Activated gamma-delta T cell treated with anti-CD3 and anti-CD28 coated beads, Interleukin-2, amount 50 U/mL, for 16 hours (primary cell): Measurements from ENCODE around the gene PLAGL2.

Experiments
- DNase-seq: peaks from one replicate; pipeline ENCODE4 v3.0.0-alpha.2; 2020; ENCODE audit warnings: low read depth

The PLAGL2 gene

DNA sequence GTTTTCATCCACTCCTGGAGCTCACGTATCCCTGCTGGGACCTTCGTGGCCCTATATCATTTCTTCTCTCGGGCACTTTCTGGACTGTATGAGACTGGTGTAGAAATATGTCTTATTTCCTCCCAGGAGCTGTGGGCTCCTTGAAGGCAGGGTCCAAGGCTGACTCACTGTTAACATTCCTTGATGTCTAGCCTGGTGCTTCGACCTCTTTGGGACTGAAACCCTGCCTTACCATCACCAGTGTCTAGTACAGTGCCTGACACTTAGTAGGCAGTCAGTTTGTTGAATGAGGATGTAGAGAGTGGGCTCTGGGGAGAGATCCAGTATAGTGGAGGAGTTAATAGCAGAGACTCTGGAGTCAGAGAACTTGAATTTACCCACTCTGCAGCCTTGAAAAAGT lies 23.7 kb upstream of the PLAGL2 start:
- no peak for DNase-seq

DNA sequence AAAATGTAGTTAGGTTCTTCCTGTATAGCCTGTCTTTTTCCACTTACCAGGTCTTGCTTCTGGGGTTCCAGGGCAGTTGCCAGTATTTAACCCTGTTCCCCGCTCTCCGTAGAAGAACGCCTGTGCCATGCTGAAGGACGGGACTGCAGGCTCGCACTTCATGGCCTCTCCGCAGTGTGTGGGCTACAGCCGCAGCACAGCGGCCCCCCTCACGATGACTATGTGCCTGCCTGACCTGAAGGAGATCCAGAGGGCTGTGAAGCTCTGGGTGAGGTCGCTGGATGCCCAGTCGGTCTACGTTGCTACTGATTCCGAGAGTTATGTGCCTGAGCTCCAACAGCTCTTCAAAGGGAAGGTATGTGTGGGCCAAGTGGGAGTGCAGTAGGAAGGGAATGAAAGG lies 23.2 kb upstream of the PLAGL2 start:
- DNase-seq = no peak

DNA sequence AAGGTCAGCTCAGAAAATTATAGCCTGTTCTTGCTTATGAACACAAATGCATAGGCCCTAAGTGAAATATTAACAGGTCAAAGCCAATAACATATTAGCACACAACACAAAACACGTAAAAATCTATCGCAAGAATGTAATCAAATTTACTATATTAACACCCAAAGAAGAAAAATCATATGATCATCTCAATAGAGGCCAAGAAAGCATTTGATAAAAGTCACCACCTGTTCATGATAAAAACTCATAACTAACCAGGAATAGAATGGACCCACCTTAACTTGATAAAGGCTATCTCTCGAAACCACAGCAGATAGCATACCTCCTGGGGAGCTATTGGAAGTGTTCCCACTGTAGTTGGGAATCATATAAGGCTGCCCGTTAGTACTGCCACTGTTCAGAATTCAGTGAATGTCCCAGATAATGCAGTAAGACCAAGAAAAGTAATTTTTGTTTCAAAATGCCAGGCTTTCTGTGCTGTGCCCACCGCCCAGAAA lies 21.8 kb upstream of the PLAGL2 start:
- no peak for DNase-seq

DNA sequence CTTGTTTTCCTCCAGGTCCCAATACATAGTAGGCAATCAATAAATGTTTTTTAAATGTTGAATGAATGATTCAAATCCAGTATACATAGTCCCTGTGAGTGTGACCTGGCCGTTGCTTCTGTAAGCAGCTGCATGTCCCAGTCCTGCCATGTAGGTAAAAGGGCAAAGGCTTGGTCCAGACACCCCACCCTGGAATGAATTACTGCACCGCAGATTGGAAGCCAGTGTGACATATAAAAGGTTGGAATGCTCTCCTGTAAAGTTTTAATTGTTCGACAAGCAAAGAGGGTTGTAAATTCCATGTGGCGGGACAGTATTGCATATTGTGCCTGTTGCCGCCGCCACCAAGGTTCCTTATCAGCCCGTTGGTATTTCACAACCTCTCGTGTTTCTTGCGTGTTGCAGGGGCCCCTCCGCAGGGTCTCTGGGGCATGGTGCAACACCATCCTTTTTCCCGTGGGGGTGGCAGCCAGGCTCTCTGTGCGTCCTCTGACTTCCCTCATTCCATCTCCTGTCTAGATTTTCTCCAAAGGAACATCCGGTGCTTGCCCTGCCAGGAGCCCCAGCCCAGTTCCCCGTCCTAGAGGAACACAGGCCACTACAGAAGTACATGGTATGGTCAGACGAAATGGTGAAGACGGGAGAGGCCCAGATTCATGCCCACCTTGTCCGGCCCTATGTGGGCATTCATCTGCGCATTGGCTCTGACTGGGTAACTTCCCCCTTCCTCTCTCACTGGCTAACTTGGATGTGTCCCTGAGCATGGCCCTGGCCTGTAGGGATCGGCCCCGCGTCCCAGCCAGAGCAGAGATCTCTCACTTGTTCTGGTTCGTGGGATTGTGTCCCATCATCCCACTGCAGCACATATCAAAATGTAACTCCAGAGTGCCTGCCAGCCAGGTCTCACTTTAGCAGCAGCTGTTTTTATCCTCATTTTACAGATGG lies 20.5 kb upstream of the PLAGL2 start:
- DNase-seq = no peak

DNA sequence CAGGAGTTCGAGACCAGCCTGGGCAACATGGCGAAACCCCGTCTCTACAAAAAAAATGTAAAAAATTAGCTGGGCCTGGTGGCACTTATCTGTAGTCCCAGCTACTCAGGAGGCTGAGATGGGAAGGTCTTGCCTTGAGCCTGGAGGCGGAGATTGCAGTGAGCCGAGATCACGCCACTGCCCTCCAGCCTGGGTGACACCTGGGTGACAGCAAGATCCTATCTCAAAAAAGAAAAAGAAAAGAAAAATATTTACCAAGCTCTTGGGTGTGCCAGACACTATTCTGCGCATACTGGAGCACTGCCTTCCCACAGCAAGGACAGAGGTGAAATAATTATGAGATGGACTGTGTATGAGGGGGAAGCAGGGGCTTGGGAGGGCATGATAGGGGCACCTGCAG lies 19.8 kb upstream of the PLAGL2 start:
- no peak for DNase-seq

DNA sequence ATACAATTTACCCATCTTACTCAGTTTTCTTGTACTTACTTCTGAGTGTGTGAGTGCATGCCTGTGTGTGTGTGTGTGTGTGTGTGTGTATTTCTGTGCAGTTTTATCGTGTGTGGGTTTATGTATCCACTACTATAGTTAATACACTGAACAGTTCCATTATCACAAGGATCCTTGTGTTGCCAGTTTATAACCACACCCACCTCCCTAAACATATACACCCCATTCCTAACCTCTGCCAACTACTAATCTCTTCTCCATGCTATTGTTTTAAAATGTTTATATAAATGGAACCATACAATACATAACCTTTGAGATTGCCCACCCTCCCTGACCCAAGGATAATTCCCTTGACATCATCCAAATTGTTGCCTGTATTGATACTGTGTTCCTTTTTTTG lies 18.8 kb upstream of the PLAGL2 start:
- no peak for DNase-seq

DNA sequence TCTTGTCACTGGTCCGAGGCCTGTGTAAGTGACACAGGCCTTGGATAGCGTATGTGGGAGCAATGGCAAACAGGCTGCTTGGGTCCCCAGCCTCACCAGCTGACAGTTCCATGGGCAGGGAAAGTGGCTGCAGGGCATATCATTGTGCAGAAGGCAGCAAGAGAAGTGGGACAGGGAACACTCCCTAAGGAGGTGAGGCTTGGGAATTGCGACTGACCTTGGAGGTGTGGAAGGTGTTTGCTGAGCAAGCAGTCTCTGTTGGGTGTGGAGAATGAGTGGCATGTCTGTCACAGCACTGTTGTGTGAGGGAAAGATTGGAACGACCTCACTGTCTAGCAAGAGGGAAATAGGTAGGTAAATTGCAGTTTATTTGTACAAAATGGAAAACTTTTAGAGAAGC lies 16.9 kb upstream of the PLAGL2 start:
- no peak for DNase-seq

DNA sequence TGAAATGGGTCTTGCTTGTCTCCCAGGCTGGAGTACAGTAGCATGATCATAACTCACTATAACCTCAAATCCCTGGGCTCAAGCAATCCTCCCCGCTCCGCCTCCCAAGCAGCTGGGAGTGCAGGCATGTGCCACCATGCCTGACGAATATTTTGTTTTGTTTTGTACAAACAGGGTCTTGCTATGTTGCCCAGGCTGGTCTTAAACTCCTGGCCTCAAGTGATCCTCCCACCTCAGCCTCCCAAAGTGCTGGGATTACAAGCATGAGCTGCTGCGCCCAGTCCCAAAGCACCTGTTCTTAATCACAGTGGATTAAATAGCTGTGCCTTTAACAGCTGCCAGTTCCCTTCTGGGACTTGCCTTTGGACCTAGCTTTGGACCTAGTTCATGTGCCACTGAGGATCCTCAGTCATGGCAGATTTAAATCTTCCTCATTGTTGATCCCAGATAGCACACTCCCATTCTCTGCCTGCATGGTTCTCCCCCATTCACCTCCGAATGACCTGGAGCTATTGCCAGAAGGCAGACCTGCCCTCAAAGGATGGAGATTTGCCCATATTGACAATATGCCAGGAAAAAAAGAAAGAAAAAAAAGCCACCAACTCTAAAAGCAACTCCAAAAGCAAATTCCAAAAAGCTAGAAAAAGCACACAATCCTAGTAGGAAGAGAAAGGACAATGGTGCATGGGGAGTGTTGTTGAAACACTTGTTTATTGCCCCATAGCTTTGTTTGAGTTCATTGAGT lies 10.8 kb upstream of the PLAGL2 start:
- DNase-seq = no peak

DNA sequence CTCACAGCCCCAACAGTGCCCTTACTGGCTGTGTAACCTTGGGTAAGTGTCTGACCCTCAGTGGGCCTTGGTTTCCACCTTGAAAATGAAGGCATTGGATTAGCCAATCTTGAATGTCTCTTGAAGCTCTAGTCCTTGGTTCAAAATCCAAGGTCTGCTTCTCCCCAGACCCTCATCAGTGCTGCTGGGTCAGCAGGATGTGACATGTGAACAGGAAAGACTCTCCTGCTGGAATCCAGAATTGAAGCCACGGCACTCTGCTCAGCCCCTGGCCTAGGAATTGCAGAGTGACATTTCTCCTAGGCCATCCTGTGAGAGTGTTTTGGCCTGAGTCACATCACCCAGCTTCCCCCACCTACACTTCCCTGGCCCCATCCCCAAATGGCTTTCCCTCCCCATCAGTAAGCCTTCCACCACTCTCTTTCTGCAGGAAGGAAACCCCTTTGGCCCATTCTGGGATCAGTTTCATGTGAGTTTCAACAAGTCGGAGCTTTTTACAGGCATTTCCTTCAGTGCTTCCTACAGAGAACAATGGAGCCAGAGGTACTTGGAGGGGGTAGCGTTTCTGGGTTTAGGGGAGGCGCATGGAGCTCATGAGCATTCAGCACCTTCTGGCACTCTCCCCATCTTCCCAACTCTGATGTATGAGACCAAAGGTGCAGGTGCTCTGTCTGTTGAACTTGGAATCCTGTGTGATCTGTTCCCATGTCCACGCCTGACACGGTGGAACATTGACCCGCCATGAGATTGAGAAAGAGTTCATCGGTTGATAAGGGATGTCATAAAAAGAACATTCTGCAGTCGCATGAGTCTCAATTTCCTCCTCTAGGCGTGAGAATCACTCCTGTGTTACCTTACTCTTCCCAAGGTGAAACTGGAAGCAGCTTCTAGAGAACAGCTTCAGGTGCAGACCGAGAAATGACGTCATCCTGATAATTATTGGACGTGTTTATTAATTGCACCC lies 8.9 kb upstream of the PLAGL2 start:
- DNase-seq = no peak

DNA sequence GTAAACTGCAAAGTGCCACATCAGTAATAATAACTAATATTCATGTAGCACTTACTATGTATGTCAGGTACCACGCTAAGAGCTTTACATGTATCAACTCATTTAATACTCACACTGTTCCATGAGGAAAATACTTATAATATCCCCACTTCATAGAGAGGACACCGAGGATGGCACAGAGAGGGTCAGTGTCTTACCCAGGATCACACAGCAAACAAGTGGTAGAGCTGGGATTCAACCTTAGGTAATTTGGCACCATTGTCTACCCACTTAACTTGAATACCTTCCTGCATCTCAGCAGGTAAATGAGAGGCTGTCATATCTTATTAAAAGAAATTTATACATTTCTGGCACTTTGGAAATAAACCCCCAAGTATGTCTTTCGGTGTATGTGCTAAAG lies 8.2 kb upstream of the PLAGL2 start:
- no peak for DNase-seq

DNA sequence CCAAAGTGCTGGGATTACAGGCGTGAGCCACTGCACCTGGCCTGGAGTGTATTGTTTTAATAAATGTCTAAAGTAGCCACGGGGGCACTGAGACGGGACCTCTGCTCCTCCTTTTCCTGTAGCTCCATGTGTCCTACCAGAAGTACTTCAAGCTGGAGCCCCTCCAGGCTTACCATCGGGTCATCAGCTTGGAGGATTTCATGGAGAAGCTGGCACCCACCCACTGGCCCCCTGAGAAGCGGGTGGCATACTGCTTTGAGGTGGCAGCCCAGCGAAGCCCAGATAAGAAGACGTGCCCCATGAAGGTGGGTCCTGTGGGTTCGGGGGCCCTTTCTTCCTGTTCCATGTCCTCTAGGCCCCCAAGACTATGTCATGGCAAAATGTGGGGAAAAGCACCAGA lies 7.6 kb upstream of the PLAGL2 start:
- DNase-seq = no peak

DNA sequence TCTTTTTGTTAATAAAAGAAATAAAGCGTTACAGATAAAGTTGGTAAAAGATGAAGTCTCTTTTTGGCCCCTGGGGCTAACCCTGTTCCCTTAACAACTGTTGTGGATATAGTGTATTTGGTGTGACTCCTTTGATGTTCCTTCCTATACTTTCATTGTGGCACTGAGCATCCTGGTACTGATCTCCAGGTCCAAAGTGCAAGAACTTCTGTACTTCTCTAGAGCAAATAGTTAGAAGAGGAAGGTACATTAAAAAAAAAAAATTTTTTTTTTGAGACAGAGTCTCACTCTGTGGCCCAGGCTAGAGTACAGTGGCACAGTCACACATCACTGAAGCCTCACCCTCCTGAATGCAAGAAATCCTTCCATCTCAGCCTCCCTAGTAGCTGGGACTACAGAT lies 6.3 kb upstream of the PLAGL2 start:
- no peak for DNase-seq

DNA sequence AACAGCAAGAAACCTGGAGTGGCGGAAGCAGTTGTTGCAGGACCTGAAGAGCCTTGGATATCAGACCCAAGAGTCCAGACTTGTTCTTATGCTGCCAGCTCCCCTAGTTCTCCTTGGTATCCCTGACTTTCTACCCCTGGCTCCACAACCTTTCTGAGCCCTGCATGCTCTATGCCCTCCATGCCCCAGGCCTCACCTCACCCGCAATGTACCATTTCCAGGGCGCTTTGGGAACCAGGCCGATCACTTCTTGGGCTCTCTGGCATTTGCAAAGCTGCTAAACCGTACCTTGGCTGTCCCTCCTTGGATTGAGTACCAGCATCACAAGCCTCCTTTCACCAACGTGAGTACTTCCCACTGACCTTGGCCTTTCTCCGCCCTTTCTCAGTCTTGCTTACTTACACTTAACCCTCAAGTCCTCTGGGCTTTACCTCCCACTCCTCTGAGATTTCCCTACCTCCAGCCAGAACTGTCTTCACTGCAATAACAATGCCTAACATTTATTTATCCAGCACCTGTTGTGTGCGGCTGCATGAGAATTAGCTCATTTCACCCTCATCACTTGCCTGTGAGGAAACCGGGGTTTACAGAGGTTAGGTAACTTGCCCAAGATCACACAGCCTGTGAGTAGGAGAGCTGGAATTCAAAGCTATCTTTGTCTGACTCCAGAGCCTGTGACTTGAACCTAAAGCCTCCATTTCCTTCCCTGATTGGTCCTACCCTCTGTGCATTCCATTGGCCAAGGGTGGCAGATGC lies 2.5 kb upstream of the PLAGL2 start:
- no peak for DNase-seq

DNA sequence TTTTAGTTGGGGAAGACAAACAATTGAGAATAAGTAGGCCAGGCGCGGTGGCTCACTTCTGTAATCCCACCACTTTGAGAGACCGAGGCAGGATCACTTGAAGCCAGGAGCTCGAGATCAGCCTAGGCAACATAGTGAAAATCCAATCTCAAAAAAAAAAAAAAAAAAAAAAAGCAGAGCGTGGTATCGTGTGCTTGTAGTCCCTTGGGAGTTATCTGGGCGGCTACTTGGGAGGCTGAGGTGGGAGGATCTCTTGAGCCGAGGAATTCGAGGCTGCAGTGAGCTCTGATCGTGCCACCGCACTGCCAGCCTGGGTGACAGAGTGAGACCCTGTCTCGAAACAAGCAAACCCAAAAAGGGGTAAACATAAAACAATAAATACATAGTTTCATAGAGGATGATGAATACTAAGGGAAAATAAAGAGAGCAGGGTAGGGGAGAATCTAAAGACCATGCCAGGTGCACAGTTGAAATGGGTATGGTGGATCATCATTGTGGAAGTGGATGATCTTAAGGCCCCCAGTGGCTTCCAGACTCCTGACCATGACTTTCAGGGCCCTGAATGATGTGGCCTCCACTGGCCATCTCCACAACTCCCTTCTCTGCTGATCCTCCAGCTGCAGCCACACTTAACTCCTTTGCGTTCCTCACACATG lies 1.1 kb upstream of the PLAGL2 start:
- no peak for DNase-seq

DNA sequence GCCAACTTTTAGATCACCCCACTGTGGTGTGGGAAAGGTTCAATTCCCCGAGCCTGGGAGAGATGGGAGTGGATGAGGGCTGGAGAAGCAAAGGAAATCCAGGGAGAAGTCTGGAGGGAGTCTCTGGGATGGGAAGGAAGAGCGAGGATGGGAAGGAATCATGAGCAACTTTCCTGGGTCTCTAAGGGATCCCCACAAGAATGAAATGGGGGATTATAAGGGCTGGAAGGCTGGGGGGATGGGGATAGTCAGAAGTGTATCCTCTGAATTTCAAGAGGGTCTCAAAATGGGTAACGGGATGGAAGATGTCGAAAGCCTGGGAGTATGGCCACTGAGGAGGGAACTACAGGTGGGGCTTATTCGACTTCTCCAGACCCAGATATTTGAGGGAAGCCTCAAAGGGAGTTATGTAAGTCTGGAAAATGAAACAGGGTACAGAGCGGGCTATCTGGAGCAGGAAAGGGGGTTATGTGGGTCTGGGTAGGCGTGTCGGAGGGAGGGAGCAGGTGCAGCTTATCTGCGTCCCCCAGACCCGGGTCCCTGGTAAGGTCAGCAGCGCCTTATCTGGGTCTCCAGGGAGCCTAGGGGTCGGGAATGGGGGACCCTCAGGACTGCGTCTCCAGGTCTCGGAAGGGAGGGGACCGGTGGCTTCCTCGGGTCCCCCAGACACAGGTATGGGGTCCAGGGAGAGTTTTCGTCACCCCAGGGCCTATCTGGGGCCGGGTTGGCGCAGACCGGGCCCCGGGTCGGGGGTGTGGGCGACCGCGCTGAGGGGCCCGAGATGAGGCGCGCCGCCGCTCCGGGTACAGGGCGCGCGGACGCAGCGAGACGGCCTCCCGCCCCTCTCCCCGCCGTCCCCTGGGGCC lies 550 bp downstream of the PLAGL2 start:
- DNase-seq = no peak

DNA sequence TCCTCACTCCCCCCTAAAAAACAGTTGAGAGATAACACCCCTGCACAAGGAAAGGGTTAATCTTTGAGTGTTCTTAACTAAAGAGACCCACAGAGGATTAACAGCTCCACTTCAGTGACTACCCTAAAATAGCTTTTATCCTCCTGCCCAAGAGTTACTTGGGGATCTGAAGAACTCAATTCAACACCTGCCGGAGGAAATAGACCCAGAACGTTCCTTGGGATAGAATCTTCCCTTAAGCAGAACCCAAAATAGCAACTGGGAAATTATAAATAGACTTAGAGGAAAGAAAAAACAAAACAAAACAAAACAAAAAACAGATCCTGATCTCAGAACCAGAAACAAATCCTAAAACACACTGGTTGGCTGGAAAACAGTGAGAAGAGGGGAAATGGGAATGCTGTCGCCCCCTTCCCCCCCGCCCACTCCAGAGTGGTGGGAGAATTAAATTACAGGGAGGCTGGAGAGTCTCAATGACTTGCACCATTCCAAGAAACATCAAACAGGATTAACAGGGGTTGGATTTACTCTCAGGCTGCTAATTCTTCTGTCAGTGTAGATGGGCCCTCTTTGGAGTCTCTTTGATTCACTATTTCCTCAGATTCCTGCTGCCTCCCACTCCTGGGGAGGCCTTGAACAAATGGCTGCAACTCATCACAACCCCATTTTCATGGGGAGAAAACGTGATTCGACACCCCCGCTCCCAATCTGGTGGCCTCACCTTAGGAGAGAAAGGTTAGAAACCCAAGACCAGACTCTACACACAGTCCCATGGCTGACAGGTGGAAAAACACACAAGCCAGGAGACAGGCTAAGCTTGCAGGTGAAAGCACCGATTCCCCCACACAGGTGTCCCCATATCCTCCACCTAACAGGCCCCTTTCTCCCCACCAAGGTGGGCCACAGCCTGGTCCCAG lies 1.4 kb downstream of the PLAGL2 start:
- no peak for DNase-seq

DNA sequence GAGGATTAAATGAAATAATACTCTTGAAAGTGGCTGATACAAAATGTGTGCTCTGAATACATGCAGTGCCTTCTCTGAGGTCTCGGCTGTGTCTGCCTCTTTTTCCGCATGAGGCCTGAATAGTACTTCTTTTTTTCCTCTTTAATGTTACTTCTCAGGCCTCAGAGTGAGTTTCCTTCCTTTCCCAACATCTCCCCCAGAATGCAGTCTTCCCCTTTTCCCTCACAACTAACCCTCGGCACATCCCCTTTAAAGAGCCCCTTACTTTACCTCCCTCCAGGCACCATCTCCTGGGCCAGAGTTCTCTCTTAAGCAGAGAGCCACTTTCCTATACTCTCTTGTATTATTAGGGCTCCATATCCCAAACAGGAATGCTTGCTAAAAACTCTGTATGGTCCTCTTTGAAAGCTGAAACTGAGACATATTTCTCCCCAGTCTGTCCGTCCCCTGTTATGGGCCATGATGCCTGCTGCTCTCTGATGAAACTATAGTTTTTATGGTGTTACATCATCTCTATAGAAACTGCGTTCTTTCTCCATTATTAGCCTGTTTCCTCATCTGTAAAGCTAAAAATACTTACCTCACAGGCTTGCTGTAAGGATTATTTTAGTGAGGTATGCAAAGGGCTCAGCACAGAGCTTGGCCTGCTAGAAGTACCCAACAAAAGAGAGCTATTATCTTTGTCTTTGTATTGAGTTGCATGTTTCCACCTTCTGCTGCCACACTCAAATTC lies 2.3 kb downstream of the PLAGL2 start:
- no peak for DNase-seq
